HepG2 (cell line): ENCODE results near the gene TMEM53. TPM values are rescaled to one million over a fixed set of nuclear protein-coding genes. Genes with fewer than 3 reads are reported as not detected.
A peak's percentile ranks its signal among the peaks of the same experiment; 100 is the strongest.

Experiments
- HHEX ChIP-seq: IDR thresholded peaks from 2 replicates; pipeline ENCODE4 v1.6.1; 2016; ENCODE audit warnings: control low read depth
- HMG20B ChIP-seq: conservative IDR thresholded peaks from 2 replicates; pipeline ENCODE4 v1.6.1; 2016; ENCODE audit warnings: missing genetic modification reagents, missing compliant biosample characterization
- KLF13 ChIP-seq: sonication (generic); formaldehyde crosslinking; IDR thresholded peaks from 2 replicates; pipeline ENCODE4 v1.4.0; 2020; ENCODE audit warnings: mild to moderate bottlenecking, missing genetic modification reagents
- MAF1 ChIP-seq: sonication (generic); formaldehyde crosslinking; IDR thresholded peaks from 2 replicates; pipeline ENCODE4 v1.5.0; 2020; ENCODE audit warnings: missing genetic modification reagents, borderline replicate concordance
- MIER3 ChIP-seq: IDR thresholded peaks from 2 replicates; pipeline ENCODE4 v1.6.1; 2016; ENCODE audit warnings: missing compliant biosample characterization, borderline replicate concordance
- MYC ChIP-seq: sonication (generic); formaldehyde crosslinking; IDR thresholded peaks from 2 replicates; pipeline ENCODE4 v1.9.0; 2021; ENCODE audit warnings: missing genetic modification reagents, borderline replicate concordance
- NR2F1 ChIP-seq, 2 experiments: fragments of 450-650 bp in 1 of 2; formaldehyde crosslinking in 1 of 2; IDR thresholded peaks; 2 replicates each; pipeline versions ENCODE4 v1.5.0 to v1.6.1; 2016 to 2020; ENCODE audit warnings: mild to moderate bottlenecking in 1 of 2, missing compliant biosample characterization in 1 of 2, missing genetic modification reagents in 1 of 2, moderate library complexity in 1 of 2
- NR2F6 ChIP-seq, 2 experiments: IDR thresholded peaks; 2 replicates each; pipeline ENCODE4 v1.6.1; 2016; ENCODE audit warnings: antibody characterized with exemption in 1 of 2, mild to moderate bottlenecking in 1 of 2
- RARG ChIP-seq: sonication (generic); formaldehyde crosslinking; IDR thresholded peaks from 2 replicates; pipeline ENCODE4 v1.4.0; 2020; ENCODE audit warnings: low read depth, mild to moderate bottlenecking, missing genetic modification reagents
- STAG1 ChIP-seq: sonication (generic); formaldehyde crosslinking; IDR thresholded peaks from 2 replicates; pipeline ENCODE4 v1.4.0; 2020; ENCODE audit warnings: missing genetic modification reagents
- ZNF251 ChIP-seq: sonication (generic); formaldehyde crosslinking; IDR thresholded peaks from 2 replicates; pipeline ENCODE4 v1.9.0; 2021; ENCODE audit warnings: mild to moderate bottlenecking, missing genetic modification reagents
- ZNF292 ChIP-seq: sonication (generic); formaldehyde crosslinking; IDR thresholded peaks from 2 replicates; pipeline ENCODE4 v1.8.1; 2022; ENCODE audit warnings: mild to moderate bottlenecking, low read depth, missing genetic modification reagents, borderline replicate concordance
- ZNF605 ChIP-seq: sonication (generic); formaldehyde crosslinking; IDR thresholded peaks from 2 replicates; pipeline ENCODE4 v1.8.0; 2022; ENCODE audit warnings: mild to moderate bottlenecking, missing genetic modification reagents
- ZNF891 ChIP-seq: sonication (generic); formaldehyde crosslinking; IDR thresholded peaks from 2 replicates; pipeline ENCODE4 v1.5.0; 2020; ENCODE audit warnings: mild to moderate bottlenecking, missing genetic modification reagents
- polyA plus RNA-seq, 8 experiments: library from polyadenylated mRNA; depleted of rRNA in 3 of 8; stranded (reverse) in 7 of 8; unstranded in 1 of 8; fragments of >200 nt; fragmentation: Illumina TruSeq in 4 of 8; extraction: Trizol in 4 of 8; gene quantifications; 2 replicates each; pipeline versions ENCODE4 v1.2.1 to v1.2.3, GENCODE V29; 2011 to 2016; ENCODE audit warnings: low read depth in 4 of 8, missing spikeins in 1 of 8, mixed read lengths in 1 of 8; ENCODE audit not compliant: insufficient read depth in 1 of 8
- total RNA-seq, 5 experiments: library from RNA; depleted of rRNA; stranded (reverse); fragments of >200 nt; fragmentation: Illumina TruSeq; extraction: Trizol; gene quantifications; 2 replicates each; pipeline ENCODE4 v1.2.3, GENCODE V29; 2016; ENCODE audit warnings: low read depth in 1 of 5
- TF ChIP-seq, protein P1 (sequence below): sonication (generic); formaldehyde crosslinking; IDR thresholded peaks from one replicate; pipeline ENCODE4 v1.5.1; 2020; ENCODE audit warnings: mild to moderate bottlenecking, missing genetic modification reagents; ENCODE audit errors: not compliant biosample characterization
- TF ChIP-seq, protein P2 (sequence below): IDR thresholded peaks from 2 replicates; pipeline ENCODE4 v1.6.1; 2016; ENCODE audit warnings: mild to moderate bottlenecking
- TF ChIP-seq, protein P3 (sequence below): IDR thresholded peaks from 2 replicates; pipeline ENCODE4 v1.6.1; 2016; ENCODE audit warnings: low read depth, control low read depth
- TF ChIP-seq, protein P4 (sequence below): sonication (generic); IDR thresholded peaks from 2 replicates; pipeline ENCODE4 v1.6.1; 2016; ENCODE audit warnings: low read depth, borderline replicate concordance

TMEM53 gene
- total and polyA plus RNA-seq, 2 of the 13 experiments (the other 11 are each of a cell fraction or from before 2014, with no cell fraction given): 12.6 to 20.2 TPM

DNA sequence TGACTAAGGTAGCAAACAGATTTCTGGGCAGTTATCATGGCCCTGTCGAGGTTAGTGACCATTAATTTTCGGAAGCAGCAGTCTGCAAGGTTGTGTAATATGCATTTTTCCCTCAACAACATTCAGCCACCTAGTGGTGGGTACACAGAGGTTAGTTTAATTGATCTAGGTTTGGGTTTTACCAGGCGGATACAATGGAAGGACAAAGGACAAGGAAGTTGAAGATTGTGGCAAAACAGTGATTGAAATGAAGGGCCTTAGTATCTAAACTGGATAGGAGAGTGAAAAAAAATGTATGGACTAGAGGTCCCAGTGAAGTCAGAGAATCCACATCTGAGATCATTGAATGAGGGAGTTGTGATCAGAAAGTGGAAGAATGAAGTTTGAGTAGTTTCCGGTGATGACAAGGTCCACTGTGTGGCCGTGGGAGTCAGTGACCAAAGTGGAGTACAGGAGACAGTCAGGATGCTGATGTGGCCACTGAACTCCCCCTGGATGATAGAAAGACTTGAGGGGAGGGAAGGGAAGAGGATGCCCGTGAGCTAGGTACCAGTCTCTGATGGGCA is 3.0 kb upstream of the TMEM53 start (continued):
- TF ChIP-seq ZNF891 (CRISPR knock-in tag) (no peak), MYC (CRISPR knock-in tag) (no peak), MIER3 (no peak), RARG (no peak), KLF13 (CRISPR knock-in tag) (no peak), HMG20B (CRISPR knock-in tag) (0 out of 2 replicates have a peak, but pooled peaks have one; percentile 35), NR2F1 (CRISPR knock-in tag; IDR thresholded peaks at IDR 0.05) (no peak), ZNF605 (no peak), ZNF292 (CRISPR knock-in tag) (no peak), NR2F6 (IDR thresholded peaks at IDR 0.05) (0 out of 2 replicates have a peak, but pooled peaks have one; percentile 21), NR2F6 (CRISPR knock-in tag; IDR thresholded peaks at IDR 0.05) (peak; percentile 75; the same call in 1 of the 2 replicates), STAG1 (peak; percentile 51), MAF1 (CRISPR knock-in tag) (no peak), ZNF251 (CRISPR knock-in tag) (no peak), HHEX (CRISPR knock-in tag) (0 out of 2 replicates have a peak, but pooled peaks have one; percentile 17)
- TF ChIP-seq, protein P1, sequence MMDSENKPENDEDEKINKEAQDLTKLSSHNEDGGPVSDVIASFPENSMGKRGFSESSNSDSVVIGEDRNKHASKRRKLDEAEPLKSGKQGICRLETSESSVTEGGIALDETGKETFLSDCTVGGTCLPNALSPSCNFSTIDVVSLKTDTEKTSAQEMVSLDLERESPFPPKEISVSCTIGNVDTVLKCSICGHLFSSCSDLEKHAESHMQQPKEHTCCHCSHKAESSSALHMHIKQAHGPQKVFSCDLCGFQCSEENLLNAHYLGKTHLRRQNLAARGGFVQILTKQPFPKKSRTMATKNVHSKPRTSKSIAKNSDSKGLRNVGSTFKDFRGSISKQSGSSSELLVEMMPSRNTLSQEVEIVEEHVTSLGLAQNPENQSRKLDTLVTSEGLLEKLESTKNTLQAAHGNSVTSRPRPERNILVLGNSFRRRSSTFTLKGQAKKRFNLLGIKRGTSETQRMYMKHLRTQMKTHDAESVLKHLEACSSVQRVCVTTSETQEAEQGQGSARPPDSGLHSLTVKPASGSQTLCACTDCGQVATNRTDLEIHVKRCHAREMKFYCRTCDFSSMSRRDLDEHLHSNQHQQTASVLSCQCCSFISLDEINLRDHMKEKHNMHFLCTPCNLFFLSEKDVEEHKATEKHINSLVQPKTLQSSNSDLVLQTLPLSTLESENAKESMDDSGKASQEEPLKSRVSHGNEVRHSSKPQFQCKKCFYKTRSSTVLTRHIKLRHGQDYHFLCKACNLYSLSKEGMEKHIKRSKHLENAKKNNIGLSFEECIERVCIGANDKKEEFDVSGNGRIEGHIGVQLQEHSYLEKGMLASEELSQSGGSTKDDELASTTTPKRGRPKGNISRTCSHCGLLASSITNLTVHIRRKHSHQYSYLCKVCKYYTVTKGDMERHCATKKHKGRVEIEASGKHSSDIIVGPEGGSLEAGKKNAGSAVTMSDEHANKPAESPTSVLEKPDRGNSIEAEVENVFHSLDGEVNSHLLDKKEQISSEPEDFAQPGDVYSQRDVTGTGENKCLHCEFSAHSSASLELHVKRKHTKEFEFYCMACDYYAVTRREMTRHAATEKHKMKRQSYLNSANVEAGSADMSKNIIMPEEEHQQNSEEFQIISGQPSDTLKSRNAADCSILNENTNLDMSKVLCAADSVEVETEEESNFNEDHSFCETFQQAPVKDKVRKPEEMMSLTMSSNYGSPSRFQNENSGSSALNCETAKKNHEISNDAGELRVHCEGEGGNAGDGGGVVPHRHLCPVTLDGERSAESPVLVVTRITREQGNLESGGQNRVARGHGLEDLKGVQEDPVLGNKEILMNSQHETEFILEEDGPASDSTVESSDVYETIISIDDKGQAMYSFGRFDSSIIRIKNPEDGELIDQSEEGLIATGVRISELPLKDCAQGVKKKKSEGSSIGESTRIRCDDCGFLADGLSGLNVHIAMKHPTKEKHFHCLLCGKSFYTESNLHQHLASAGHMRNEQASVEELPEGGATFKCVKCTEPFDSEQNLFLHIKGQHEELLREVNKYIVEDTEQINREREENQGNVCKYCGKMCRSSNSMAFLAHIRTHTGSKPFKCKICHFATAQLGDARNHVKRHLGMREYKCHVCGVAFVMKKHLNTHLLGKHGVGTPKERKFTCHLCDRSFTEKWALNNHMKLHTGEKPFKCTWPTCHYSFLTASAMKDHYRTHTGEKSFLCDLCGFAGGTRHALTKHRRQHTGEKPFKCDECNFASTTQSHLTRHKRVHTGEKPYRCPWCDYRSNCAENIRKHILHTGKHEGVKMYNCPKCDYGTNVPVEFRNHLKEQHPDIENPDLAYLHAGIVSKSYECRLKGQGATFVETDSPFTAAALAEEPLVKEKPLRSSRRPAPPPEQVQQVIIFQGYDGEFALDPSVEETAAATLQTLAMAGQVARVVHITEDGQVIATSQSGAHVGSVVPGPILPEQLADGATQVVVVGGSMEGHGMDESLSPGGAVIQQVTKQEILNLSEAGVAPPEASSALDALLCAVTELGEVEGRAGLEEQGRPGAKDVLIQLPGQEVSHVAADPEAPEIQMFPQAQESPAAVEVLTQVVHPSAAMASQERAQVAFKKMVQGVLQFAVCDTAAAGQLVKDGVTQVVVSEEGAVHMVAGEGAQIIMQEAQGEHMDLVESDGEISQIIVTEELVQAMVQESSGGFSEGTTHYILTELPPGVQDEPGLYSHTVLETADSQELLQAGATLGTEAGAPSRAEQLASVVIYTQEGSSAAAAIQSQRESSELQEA: no peak
- TF ChIP-seq, protein P2, sequence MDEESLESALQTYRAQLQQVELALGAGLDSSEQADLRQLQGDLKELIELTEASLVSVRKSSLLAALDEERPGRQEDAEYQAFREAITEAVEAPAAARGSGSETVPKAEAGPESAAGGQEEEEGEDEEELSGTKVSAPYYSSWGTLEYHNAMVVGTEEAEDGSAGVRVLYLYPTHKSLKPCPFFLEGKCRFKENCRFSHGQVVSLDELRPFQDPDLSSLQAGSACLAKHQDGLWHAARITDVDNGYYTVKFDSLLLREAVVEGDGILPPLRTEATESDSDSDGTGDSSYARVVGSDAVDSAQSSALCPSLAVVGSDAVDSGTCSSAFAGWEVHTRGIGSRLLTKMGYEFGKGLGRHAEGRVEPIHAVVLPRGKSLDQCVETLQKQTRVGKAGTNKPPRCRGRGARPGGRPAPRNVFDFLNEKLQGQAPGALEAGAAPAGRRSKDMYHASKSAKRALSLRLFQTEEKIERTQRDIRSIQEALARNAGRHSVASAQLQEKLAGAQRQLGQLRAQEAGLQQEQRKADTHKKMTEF (CRISPR knock-in tag): peak; percentile 58; the same call in 1 of the 2 replicates
- TF ChIP-seq, protein P3, sequence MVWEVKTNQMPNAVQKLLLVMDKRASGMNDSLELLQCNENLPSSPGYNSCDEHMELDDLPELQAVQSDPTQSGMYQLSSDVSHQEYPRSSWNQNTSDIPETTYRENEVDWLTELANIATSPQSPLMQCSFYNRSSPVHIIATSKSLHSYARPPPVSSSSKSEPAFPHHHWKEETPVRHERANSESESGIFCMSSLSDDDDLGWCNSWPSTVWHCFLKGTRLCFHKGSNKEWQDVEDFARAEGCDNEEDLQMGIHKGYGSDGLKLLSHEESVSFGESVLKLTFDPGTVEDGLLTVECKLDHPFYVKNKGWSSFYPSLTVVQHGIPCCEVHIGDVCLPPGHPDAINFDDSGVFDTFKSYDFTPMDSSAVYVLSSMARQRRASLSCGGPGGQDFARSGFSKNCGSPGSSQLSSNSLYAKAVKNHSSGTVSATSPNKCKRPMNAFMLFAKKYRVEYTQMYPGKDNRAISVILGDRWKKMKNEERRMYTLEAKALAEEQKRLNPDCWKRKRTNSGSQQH: no peak
- TF ChIP-seq, protein P4, sequence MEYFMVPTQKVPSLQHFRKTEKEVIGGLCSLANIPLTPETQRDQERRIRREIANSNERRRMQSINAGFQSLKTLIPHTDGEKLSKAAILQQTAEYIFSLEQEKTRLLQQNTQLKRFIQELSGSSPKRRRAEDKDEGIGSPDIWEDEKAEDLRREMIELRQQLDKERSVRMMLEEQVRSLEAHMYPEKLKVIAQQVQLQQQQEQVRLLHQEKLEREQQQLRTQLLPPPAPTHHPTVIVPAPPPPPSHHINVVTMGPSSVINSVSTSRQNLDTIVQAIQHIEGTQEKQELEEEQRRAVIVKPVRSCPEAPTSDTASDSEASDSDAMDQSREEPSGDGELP: no peak
